OCI-LY7 (cell line): ENCODE measurements around the gene CMTR2. TPM values are rescaled to one million over a fixed set of nuclear protein-coding genes. Genes with fewer than 3 reads are reported as not detected.

Experiments used
- BruUV-seq: library from RNA; stranded (reverse); fragments of 400-500 nt; replicated peaks from 2 replicates; lab custom pipeline; 2021; lab: Mats Ljungman, UMichigan
- CTCF ChIA-PET: fragments of 300-600 bp; sonication (Branson Sonifier 250); formaldehyde crosslinking; loops from one replicate; lab custom pipeline; 2022; ENCODE audit warnings: antibody characterized with exemption; ENCODE audit not compliant: unreplicated experiment; lab: Charles Lee
- POLR2A ChIA-PET: fragments of 300-600 bp; sonication (Branson Sonifier 250); formaldehyde crosslinking; loops from one replicate; lab custom pipeline; 2022; ENCODE audit warnings: antibody characterized with exemption; lab: Charles Lee
- DNase-seq: peaks from one replicate; pipeline ENCODE4 v3.0.0-alpha.2; 2015; ENCODE audit warnings: low spot score
- H2AFZ ChIP-seq: fragments of 200-600 bp; sonication (generic), shearing (Covaris generic); 2 replicates; pipeline ENCODE4 v1.6.1; 2014; ENCODE audit warnings: mild to moderate bottlenecking, antibody characterized with exemption, low read length, moderate library complexity
- H3K27ac ChIP-seq: fragments of 200-600 bp; sonication (generic); 2 replicates; pipeline ENCODE4 v1.5.1; 2014; ENCODE audit warnings: mixed run types, low read depth, mild to moderate bottlenecking, moderate library complexity, low read length, inconsistent platforms; ENCODE audit not compliant: poor library complexity, severe bottlenecking
- H3K36me3 ChIP-seq: fragments of 200-600 bp; sonication (generic); 2 replicates; pipeline ENCODE4 v1.6.1; 2014; ENCODE audit warnings: mild to moderate bottlenecking, antibody characterized with exemption, low read length, moderate library complexity, mixed read lengths; ENCODE audit not compliant: insufficient read depth
- H3K4me1 ChIP-seq: fragments of 200-600 bp; sonication (generic); 2 replicates; pipeline ENCODE4 v1.5.1; 2014; ENCODE audit warnings: mild to moderate bottlenecking, low read length; ENCODE audit not compliant: insufficient read depth, poor library complexity, severe bottlenecking
- H3K4me2 ChIP-seq: fragments of 200-600 bp; sonication (generic); 2 replicates; pipeline ENCODE4 v1.6.1; 2014; ENCODE audit warnings: mild to moderate bottlenecking, low read length
- H3K4me3 ChIP-seq: fragments of 200-600 bp; sonication (generic); 2 replicates; pipeline ENCODE4 v1.5.1; 2014; ENCODE audit warnings: mild to moderate bottlenecking, low read depth, low read length; ENCODE audit not compliant: poor library complexity, severe bottlenecking
- H3K79me2 ChIP-seq: fragments of 200-600 bp; sonication (generic); 2 replicates; pipeline ENCODE4 v1.6.1; 2016; ENCODE audit warnings: low read depth, mild to moderate bottlenecking, low read length, moderate library complexity, mixed read lengths; ENCODE audit not compliant: insufficient read depth
- H3K9me2 ChIP-seq: fragments of 200-600 bp; sonication (generic); 2 replicates; pipeline ENCODE4 v1.6.1; 2016; ENCODE audit warnings: mild to moderate bottlenecking, low read length, mixed read lengths; ENCODE audit not compliant: insufficient read depth
- H3K9me3 ChIP-seq: fragments of 200-600 bp; sonication (generic); 2 replicates; pipeline ENCODE4 v1.6.1; 2014; ENCODE audit warnings: mild to moderate bottlenecking, mixed run types, low read length, mixed read lengths
- H4K20me1 ChIP-seq: fragments of 200-600 bp; sonication (generic); 2 replicates; pipeline ENCODE4 v1.6.1; 2014; ENCODE audit warnings: mild to moderate bottlenecking, antibody characterized with exemption, low read length, moderate library complexity, mixed read lengths; ENCODE audit not compliant: insufficient read depth
- CTCF ChIP-seq: fragments of 200-600 bp; sonication (generic); conservative IDR thresholded peaks from 2 replicates; pipeline ENCODE4 v1.5.1; 2014; ENCODE audit warnings: mild to moderate bottlenecking, antibody characterized with exemption, low read length, moderate library complexity, mixed read lengths
- EZH2phosphoT487 ChIP-seq: fragments of 200-600 bp; sonication (generic); IDR thresholded peaks from 2 replicates; pipeline ENCODE4 v1.6.1; 2018; ENCODE audit warnings: low read depth, borderline replicate concordance, mild to moderate bottlenecking, mixed run types, antibody characterized with exemption, low read length, moderate library complexity, mixed read lengths
- intact Hi-C: fragments of 100-400 bp; cut with micrococcal nuclease; formaldehyde crosslinking; loops from one replicate; pipeline ENCODE4 v1.10.0; 2022; ENCODE audit not compliant: unreplicated experiment
- total RNA-seq, 2 experiments: library from RNA; depleted of rRNA in 1 of 2; stranded (reverse); fragments of >200 nt in 1 of 2; shearing (Covaris generic) in 1 of 2; gene quantifications; 2 replicates each; pipeline ENCODE4 v1.2.3, GENCODE V29; 2014 to 2022

The CMTR2 gene
- total RNA-seq, 2 experiments from 2014 or later: 10.4 to 10.9 TPM

- no peaks in the 10 kb centered on the region for H3K9me2 ChIP-seq
- H2AFZ ChIP-seq: no peak overlapping the region
- H4K20me1 ChIP-seq: no peaks in the 10 kb centered on the region
- H3K4me1 ChIP-seq: no peaks in the 10 kb centered on the region
- ChIA-PET POLR2A (no interaction called here), CTCF (no interaction called here)
- H3K27ac ChIP-seq: no peak overlapping the region
- H3K4me3 ChIP-seq: no peak overlapping the region
- DNase-seq: no peak
- H3K4me2 ChIP-seq: no peak overlapping the region
- H3K79me2 ChIP-seq: no peaks in the 10 kb centered on the region
- no TSS peak for BruUV-seq
- no peaks in the 10 kb centered on the region for H3K36me3 ChIP-seq
- TF ChIP-seq EZH2phosphoT487 (no peak), CTCF (no peak)
- no peaks in the 10 kb centered on the region for H3K9me3 ChIP-seq
- intact Hi-C loops: no loop called here
These were observed 49.0 kb upstream of the CMTR2 start for GRCh38 chr16:71338193-71338592.

GRCh38 chr16:71337631-71338030 is 48.4 kb upstream of the CMTR2 start:
- Histone ChIP-seq H3K4me3 (no peak overlapping the region), H3K36me3 (no peaks in the 10 kb centered on the region), H3K4me1 (no peaks in the 10 kb centered on the region), H3K9me3 (no peaks in the 10 kb centered on the region), H3K27ac (no peak overlapping the region), H3K4me2 (no peak overlapping the region), H3K9me2 (no peaks in the 10 kb centered on the region), H2AFZ (no peak overlapping the region), H3K79me2 (no peaks in the 10 kb centered on the region), H4K20me1 (no peaks in the 10 kb centered on the region)
- BruUV-seq: no TSS peak
- intact Hi-C loops: no loop called here
- DNase-seq: no peak
- ChIA-PET POLR2A (no interaction called here), CTCF (no interaction called here)
- TF ChIP-seq EZH2phosphoT487 (no peak), CTCF (no peak)

- DNase-seq: no peak
- intact Hi-C loops: no loop called here
- CTCF ChIA-PET: no interaction called here
These were observed 38.9 kb upstream of the CMTR2 start for GRCh38 chr16:71328151-71328550.

More at GRCh38 chr16:71328151-71328550, 38.9 kb upstream of the CMTR2 start:
- POLR2A ChIA-PET: no interaction called here
- H3K79me2 ChIP-seq: no peaks in the 10 kb centered on the region
- H3K9me3 ChIP-seq: 0 out of 2 replicates have a peak, but pooled peaks cover 6% of the 10 kb centered on the region
- H3K4me1 ChIP-seq: no peaks in the 10 kb centered on the region
- no peak overlapping the region for H3K27ac ChIP-seq
- TF ChIP-seq CTCF (no peak), EZH2phosphoT487 (no peak)
- no peaks in the 10 kb centered on the region for H3K9me2 ChIP-seq
- no peak overlapping the region for H2AFZ ChIP-seq
- no peak overlapping the region for H3K4me3 ChIP-seq
- no peaks in the 10 kb centered on the region for H4K20me1 ChIP-seq
- H3K36me3 ChIP-seq: no peaks in the 10 kb centered on the region
- no peak overlapping the region for H3K4me2 ChIP-seq
- no TSS peak for BruUV-seq
